Ovary (tissue), 3 donors: ENCODE measurements around the gene RIOX2.

ENCODE experiments used
- CTCF ChIP-seq, 3 donors: fragments of 450-650 bp in 2 of 3; fragments of 200-600 bp in 1 of 3; IDR thresholded peaks; one replicate each; pipeline versions ENCODE4 v1.5.1 to v1.8.0; 2016 to 2022; ENCODE audit warnings: antibody characterized with exemption in 3 of 3, mild to moderate bottlenecking in 1 of 3
- POLR2A ChIP-seq: fragments of 450-650 bp; IDR thresholded peaks from one replicate; pipeline ENCODE4 v1.6.1; 2017; ENCODE audit warnings: antibody characterized with exemption, mild to moderate bottlenecking, moderate library complexity
- donor health status: DM: no; HTN: no; CAD: no.

GRCh38 chr3:98004721-98005120 lies 32.5 kb upstream of the RIOX2 start:
- TF ChIP-seq CTCF (IDR thresholded peaks at IDR 0.05) (no peak), POLR2A (no peak)
